IPS-NIHi7 (cell line): ENCODE results near the gene ANGPTL5.
"Not testable (repeated sequence)": the region's sequence is repeated elsewhere in the genome, so short reads cannot be mapped to it uniquely, and the experiment has no call there.

Experiments used
- DNase-seq: peaks from one replicate; pipeline ENCODE4 v3.0.0; 2012; ENCODE audit warnings: mixed read lengths; ENCODE audit errors: extremely low spot score

ANGPTL5 gene

DNA sequence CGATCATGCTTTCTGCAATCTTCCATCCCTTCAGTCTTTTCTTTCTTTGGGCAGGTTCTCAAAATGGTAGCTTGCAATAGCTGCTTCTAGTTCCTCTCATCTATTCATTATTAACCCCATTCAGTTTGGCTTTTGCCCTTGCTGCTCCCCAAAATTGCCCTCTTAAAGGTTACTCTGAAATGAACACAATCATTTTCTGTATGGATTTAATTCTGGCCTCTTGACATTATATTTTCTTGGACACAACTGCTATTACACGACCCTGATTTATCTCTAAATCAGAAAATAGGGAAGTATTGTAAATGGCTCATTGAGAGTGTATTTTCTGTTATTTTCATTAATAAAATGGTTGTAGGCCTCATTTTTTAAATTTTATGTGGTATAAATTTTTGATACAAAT lies at the start of gene ANGPTL5:
TSS of gene ANGPTL5 (minus strand) at position 101 of the 400 bp plus-strand sequence. CDS start 8,613 bp downstream, outside the sequence.
- no peak for DNase-seq

DNA sequence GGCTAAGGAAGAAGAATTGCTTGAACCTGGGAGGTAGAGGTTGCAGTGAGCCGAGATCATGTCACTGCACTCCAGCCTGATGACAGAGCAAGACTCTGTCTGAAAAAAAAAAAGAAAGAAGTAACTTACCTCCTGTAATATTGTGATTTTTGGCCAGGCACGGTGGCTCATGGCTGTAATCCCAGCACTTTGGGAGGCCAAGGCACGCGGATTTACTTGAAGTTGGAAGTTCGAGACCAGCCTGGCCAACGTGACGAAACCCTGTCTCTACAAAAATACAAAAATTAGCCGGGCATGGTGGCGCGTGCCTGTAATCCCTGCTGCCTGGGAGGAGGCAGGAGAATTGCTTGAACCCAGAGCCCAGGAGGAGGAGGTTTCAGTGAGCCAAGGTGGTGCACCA lies 47.9 kb upstream of the ANGPTL5 start:
- not testable (repeated sequence) for DNase-seq

- no peak for DNase-seq
Observed at GRCh38 chr11:101960231-101960630, 43.9 kb upstream of the ANGPTL5 start.

GRCh38 chr11:101955701-101956100 lies 39.4 kb upstream of the ANGPTL5 start:
- DNase-seq, result no peak

GRCh38 chr11:101955278-101955677 lies 39.0 kb upstream of the ANGPTL5 start:
- no peak for DNase-seq

DNA sequence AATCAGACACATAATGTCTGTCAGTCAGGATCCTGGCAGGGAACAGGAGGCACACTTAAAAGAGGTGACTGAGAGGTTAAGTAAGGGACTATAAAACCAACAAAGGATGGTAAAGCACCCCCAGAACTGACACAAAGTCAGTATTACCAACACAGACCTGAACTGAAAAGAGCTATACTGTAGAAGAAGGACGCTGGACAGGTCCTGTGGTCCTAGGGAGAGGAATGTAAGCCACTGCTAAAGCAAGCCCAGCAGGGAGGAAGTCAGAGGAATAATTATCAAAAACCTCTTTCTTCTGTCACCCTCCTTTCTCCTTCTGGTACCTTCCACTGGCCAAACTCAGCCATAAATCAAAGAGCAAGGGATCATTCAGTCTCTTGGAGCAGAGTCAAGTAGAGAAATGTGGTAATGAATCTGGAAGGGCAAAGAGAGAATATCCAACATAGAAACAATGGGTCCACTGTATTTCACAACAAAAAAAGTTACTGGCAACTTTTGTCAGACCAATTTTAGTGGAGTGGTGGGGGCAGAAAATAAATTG lies 33.4 kb upstream of the ANGPTL5 start:
- peak; percentile 10 for DNase-seq

GRCh38 chr11:101945448-101945847 lies 29.1 kb upstream of the ANGPTL5 start:
- no peak for DNase-seq

GRCh38 chr11:101944923-101945322 lies 28.6 kb upstream of the ANGPTL5 start:
- no peak for DNase-seq

GRCh38 chr11:101940901-101941520 lies 24.7 kb upstream of the ANGPTL5 start:
- no peak for DNase-seq

GRCh38 chr11:101931692-101932091 lies 15.4 kb upstream of the ANGPTL5 start:
- DNase-seq, result no peak

DNA sequence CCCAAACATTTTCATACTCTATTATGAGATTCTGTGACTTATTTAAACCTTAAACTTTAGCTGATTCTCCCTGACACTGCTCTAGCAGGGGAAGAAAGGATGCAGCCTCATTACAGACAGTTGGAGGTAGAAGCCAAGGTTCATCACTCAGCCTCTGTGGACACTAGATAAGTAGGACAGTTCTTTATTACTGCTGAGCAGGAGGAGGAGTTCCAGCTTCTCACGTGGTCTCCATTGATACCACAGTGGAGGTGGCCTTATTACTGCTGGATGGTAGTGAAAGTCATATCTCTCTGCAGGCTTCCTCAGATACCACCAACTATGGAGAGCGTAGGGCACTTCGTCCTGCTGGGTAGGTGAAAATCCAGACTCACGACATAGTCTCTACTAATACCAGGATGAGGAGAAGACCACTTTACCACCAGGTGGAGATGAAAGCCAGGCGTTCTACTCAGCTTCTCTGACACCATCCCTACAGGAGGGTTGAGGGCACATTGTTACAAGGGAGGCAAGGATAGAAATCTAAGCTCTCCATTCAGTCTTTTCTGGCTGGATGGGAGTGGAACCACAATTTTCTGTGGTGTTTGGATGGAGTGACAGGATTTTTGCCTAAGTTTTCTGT lies 13.1 kb upstream of the ANGPTL5 start:
- DNase-seq, result peak; percentile 14

- no peak for DNase-seq
Observed at GRCh38 chr11:101923554-101923953, 7.2 kb upstream of the ANGPTL5 start.

- DNase-seq, result no peak
Observed at GRCh38 chr11:101920992-101921391, 4.7 kb upstream of the ANGPTL5 start.

- no peak for DNase-seq
Observed at GRCh38 chr11:101917226-101917625, 904 bp upstream of the ANGPTL5 start.

GRCh38 chr11:101915791-101916291 lies 481 bp downstream of the ANGPTL5 start:
- no peak for DNase-seq

- DNase-seq, result peak; percentile 95
Observed at GRCh38 chr11:101914738-101915426, 1.4 kb downstream of the ANGPTL5 start, which contains the start of gene CEP126. TSS of gene CEP126 (plus strand) at chr11:101915010. CDS start at chr11:101915285, 275 bp downstream.

DNA sequence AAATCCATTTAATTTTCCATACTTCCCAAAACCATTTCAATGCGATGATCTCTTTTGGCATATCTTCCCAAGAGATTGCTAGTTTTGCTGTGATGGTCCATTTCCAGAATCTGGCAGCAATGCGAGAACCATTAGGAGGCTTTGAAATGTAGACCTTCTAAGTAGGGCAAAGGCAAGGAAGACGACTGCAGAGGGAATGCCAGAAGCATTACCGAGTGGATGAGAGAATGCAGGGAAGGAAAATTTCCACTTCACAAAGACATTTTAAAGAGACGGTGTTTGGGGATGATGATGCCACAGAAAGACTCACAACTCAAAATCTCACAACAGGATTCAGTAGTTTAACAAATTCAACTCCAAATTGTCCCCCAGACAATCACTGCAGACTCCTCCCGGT lies 2.0 kb downstream of the ANGPTL5 start:
- DNase-seq, result no peak

GRCh38 chr11:101913656-101914055 lies 2.7 kb downstream of the ANGPTL5 start:
- DNase-seq, result no peak

DNA sequence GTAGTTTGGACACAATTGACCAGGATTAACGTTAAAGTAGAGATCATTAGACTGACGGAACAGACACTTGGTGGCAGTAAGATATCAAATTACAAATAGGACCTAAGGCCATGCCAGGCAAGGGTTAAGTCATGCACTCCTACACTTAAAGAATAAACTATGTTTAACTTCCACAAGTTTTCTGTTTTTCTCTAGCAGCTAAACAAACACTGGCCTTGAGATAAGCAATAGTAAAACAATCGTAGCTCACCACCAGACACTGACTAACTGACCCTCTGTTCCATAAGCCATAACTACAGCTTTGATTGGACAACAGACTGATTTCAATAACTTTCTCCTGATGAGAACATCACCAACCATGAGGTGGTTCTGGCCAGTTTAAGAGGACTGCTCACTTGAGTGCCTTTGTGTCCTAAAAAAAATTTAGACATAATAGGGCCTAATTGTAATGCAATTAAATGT lies 3.5 kb downstream of the ANGPTL5 start:
- DNase-seq, result no peak

- no peak for DNase-seq
Observed at GRCh38 chr11:101909087-101909486, 7.2 kb downstream of the ANGPTL5 start.

DNA sequence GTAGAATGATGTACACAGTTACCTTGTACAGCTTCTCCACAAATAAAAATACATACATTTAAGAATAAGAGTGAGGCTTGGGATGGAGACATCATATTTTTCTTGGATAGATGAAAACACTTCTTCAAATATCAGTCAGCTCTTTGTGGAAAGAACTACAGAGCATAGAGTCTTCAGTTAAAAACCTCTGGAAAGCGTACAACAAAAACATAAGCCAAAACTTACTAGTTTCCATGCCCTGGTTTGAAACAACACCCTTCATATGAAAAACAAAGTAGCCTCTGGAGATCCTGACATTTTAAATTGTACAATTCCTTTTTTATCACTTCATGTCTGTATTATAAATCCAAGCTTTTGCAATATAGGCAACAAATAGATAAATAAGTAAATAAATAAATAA lies 8.5 kb downstream of the ANGPTL5 start:
- no peak for DNase-seq

DNA sequence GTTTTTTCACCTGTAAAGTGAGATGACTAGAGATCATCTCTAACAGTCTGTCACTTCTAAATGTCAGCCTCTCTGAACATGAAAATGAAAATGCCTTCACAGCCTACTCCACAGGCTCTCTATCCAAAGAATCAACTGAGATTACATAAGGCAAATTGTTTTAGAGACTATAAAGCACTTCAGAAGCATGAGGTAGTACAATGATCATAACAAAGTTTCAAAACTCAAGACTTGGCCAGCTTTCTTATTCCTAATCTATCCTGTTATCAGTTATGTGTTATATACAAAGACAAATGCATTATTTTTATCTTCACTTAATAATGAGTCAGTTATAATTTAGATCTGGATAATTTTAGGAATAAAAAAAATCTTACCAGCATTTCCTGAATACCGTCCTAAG lies 21.8 kb downstream of the ANGPTL5 start:
- no peak for DNase-seq
